Endothelial cell (in vitro differentiated cells): ENCODE data around the gene UEVLD. TPM values are rescaled to one million over a fixed set of nuclear protein-coding genes. Genes with fewer than 3 reads are reported as not detected.

ENCODE experiments used
- DNase-seq: peaks from one replicate; pipeline ENCODE4 v3.0.0; 2021; ENCODE audit warnings: low spot score
- H3K27ac Mint-ChIP-seq: one replicate; pipeline ENCODE4 v1.8.0; 2021; ENCODE audit warnings: mixed read lengths, inconsistent platforms; ENCODE audit not compliant: unreplicated experiment
- H3K27me3 Mint-ChIP-seq: one replicate; pipeline ENCODE4 v1.8.0; 2021; ENCODE audit warnings: mild to moderate bottlenecking, moderate library complexity, mixed read lengths, inconsistent platforms; ENCODE audit not compliant: unreplicated experiment
- H3K36me3 Mint-ChIP-seq: one replicate; pipeline ENCODE4 v1.8.0; 2021; ENCODE audit warnings: mild to moderate bottlenecking, low read depth, mixed read lengths, inconsistent platforms; ENCODE audit not compliant: unreplicated experiment
- H3K4me1 Mint-ChIP-seq: one replicate; pipeline ENCODE4 v1.8.0; 2021; ENCODE audit warnings: mild to moderate bottlenecking, mixed read lengths, inconsistent platforms; ENCODE audit not compliant: unreplicated experiment
- H3K4me3 Mint-ChIP-seq: one replicate; pipeline ENCODE4 v1.8.0; 2021; ENCODE audit warnings: mild to moderate bottlenecking, mixed read lengths, inconsistent platforms; ENCODE audit not compliant: unreplicated experiment
- H3K9me3 Mint-ChIP-seq: one replicate; pipeline ENCODE4 v1.8.0; 2021; ENCODE audit warnings: mixed read lengths, inconsistent platforms; ENCODE audit not compliant: unreplicated experiment
- total RNA-seq: library from RNA; stranded (reverse); fragmentation: NEBNext Ultra II Directional; extraction: Animal tissue kit (Norgen Biotek cat#: 25700); gene quantifications from one replicate; pipeline ENCODE4 v1.2.1, GENCODE V29; 2021; ENCODE audit not compliant: unreplicated experiment
- TF ChIP-seq, protein P1 (sequence below): fragments of 200-600 bp; sonication (generic); IDR thresholded peaks from one replicate; pipeline ENCODE4 v1.5.0; 2021; ENCODE audit warnings: antibody characterized with exemption; ENCODE audit not compliant: unreplicated experiment

UEVLD gene
- total RNA-seq, 1 donor from 2014 or later: 13.2 TPM

DNA sequence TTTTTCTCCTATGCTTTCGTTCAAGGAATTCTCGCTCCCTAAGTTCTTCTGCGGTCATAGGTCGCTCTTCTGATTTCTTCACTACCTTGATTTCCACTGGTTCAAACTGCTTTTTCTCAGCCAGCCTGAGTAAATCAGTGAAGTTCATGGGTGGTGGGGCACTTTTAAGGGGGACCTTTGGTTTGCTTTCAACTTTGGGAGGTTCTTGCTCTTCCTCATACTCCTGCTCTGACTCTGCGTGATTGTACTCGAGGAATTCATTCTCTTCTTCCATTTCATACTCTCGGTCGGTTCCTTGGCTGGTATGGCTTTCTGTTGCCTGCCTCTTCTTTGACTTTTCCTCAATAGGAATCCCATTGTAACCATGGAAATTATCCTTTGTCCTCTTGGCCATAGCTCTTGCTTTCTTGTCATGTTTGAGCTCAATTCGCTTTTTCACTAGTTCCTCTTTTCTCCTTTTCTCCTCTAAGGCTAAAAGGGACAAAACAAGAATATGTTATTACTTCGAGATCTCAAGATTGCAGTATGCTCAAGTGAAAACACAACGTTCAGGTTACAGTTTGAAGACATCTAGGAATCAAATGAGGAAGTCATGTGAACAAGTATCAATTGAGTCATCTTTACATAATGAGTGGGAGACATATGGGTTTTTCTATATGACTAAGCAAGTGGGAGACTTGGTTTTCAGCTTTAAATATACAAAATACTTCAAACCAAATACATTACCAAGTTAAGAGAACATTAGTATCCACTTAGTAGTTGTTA is 27.3 kb upstream of the UEVLD start:
- no peaks in the 10 kb centered on the region for H3K9me3 Mint-ChIP-seq
- H3K4me1 Mint-ChIP-seq: no peaks in the 10 kb centered on the region
- no peak for DNase-seq
- TF ChIP-seq, protein P1, sequence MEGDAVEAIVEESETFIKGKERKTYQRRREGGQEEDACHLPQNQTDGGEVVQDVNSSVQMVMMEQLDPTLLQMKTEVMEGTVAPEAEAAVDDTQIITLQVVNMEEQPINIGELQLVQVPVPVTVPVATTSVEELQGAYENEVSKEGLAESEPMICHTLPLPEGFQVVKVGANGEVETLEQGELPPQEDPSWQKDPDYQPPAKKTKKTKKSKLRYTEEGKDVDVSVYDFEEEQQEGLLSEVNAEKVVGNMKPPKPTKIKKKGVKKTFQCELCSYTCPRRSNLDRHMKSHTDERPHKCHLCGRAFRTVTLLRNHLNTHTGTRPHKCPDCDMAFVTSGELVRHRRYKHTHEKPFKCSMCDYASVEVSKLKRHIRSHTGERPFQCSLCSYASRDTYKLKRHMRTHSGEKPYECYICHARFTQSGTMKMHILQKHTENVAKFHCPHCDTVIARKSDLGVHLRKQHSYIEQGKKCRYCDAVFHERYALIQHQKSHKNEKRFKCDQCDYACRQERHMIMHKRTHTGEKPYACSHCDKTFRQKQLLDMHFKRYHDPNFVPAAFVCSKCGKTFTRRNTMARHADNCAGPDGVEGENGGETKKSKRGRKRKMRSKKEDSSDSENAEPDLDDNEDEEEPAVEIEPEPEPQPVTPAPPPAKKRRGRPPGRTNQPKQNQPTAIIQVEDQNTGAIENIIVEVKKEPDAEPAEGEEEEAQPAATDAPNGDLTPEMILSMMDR: no peak
- H3K36me3 Mint-ChIP-seq: peaks cover 14% of the 10 kb centered on the region
- H3K27me3 Mint-ChIP-seq: no peaks in the 10 kb centered on the region
- no peak overlapping the region for H3K27ac Mint-ChIP-seq
- H3K4me3 Mint-ChIP-seq: peak overlapping the region; percentile 12

DNA sequence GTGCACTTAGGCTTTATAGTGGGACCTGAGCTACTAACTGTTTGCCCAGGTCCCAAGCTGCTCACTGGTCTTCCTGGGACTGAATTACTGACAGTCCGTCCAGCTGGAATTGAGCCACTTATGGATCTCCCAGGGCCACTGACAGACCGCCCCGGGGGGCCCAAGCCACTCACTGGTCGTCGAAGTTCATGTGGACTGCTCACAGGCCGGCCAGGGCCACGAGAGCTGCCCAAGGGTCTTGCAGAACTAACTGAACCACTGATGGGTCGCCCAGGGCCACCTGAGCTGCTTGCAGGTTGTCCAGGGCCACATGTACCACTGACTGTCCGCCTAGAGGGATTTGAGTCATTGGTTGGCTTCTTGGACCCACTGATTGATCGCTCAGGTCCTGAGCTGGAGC is 26.1 kb upstream of the UEVLD start:
- Mint-ChIP-seq H3K4me1 (no peaks in the 10 kb centered on the region), H3K27me3 (no peaks in the 10 kb centered on the region), H3K36me3 (peaks cover 14% of the 10 kb centered on the region), H3K9me3 (no peaks in the 10 kb centered on the region), H3K4me3 (no peak overlapping the region), H3K27ac (no peak overlapping the region)
- DNase-seq: no peak
- TF ChIP-seq, protein P1: no peak

DNA sequence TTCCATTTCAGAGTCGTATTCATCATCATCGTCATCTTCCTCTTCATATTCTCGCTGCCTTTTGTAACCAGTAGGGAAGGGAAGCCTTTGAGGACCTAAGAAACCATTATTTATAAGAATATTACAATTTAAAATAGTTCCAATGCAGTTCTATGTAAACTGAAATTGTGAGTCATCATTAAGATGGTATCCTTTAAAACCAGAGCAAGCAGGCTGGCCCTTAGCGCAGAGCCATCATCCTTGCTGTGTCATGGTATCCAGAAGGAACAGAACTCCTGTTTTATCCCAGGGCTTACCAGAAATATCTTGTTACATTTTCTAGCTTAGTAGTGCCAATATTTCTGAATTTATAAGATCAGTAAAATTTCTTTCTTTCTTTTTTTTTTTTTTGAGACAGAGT is 23.9 kb upstream of the UEVLD start:
- Mint-ChIP-seq H3K27ac (no peak overlapping the region), H3K4me1 (no peaks in the 10 kb centered on the region), H3K27me3 (no peaks in the 10 kb centered on the region), H3K9me3 (no peaks in the 10 kb centered on the region), H3K36me3 (peaks cover 14% of the 10 kb centered on the region), H3K4me3 (no peak overlapping the region)
- no peak for DNase-seq
- TF ChIP-seq, protein P1: no peak

DNA sequence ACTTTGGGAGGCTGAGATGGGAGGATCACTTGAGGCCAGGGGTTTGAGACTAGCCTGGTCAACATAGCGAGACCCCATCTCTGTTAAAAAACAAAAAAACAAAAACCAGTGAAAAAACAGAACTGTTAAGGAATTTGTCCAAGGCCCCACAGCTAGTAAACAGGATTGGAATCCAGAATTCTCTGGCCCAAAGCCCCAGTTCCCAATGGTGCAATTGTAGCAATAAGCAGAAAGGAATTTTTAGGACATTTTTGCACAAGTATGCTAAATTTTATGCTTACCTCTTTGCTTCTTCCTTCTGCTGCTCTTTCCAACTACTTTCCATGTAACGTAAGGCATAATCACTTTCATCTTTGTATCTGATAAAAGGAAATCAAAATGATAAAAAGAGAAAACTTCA is 22.7 kb upstream of the UEVLD start:
- DNase-seq: no peak
- H3K4me1 Mint-ChIP-seq: no peaks in the 10 kb centered on the region
- no peaks in the 10 kb centered on the region for H3K9me3 Mint-ChIP-seq
- H3K4me3 Mint-ChIP-seq: no peak overlapping the region
- no peaks in the 10 kb centered on the region for H3K27me3 Mint-ChIP-seq
- TF ChIP-seq, protein P1: no peak
- no peak overlapping the region for H3K27ac Mint-ChIP-seq
- peaks cover 14% of the 10 kb centered on the region for H3K36me3 Mint-ChIP-seq

DNA sequence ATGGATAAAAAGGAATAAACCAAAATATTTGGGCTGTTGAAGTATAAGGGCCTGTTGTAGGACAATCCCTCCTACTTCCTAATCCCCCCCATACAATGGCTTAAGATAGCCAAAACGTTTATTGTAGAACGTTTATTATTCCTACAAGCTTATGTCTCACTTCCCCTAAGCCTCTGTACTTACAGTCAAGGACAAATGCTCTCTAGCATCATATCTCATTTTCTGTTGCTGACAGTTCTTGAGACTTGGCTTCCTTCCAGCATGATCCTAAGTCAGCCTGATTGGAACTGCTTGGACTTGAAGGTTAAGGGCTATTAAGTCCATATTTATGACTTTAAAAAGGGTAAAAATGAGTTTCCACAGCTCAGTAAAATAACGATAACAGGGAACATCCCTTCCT is 19.8 kb upstream of the UEVLD start:
- no peak for DNase-seq
- no peaks in the 10 kb centered on the region for H3K27me3 Mint-ChIP-seq
- H3K9me3 Mint-ChIP-seq: no peaks in the 10 kb centered on the region
- no peak overlapping the region for H3K27ac Mint-ChIP-seq
- TF ChIP-seq, protein P1: no peak
- H3K4me3 Mint-ChIP-seq: no peak overlapping the region
- no peaks in the 10 kb centered on the region for H3K36me3 Mint-ChIP-seq
- no peaks in the 10 kb centered on the region for H3K4me1 Mint-ChIP-seq
